Posterior vena cava (tissue), 2 donors: Measurements from ENCODE around the gene ENTPD3. TPM values are rescaled to one million over a fixed set of nuclear protein-coding genes. Genes with fewer than 3 reads are reported as not detected.

Source experiments
- total RNA-seq, 2 donors: library from RNA; stranded (reverse); fragmentation: NEBNext Ultra II Directional; extraction: Animal tissue kit (Norgen Biotek cat#: 25700); gene quantifications; one replicate each; pipeline ENCODE4 v1.2.1, GENCODE V29; 2021
- donor health status: DM: yes; HTN: yes; CAD: no.
- donor health status: DM: yes; HTN: yes; CAD: no.

ENTPD3 gene
- total RNA-seq, 2 donors from 2014 or later = 1.1 to 1.9 TPM

Other genes starting within 250 kb of the ENTPD3 start
- gene EIF1B, start 77.5 kb upstream of the ENTPD3 start, total RNA-seq = 10 to 100 TPM; 47.3 to 50.9 TPM
- 1,000 to 10,000 TPM; 1,096 to 1,308 TPM for gene RPL14, start 70.2 kb downstream of the ENTPD3 start, total RNA-seq
- 1 to 10 TPM; 4.7 to 5.5 TPM for gene ZNF619, start 89.9 kb downstream of the ENTPD3 start, total RNA-seq
- gene ZNF620, start 118.9 kb downstream of the ENTPD3 start, total RNA-seq = 1 to 10 TPM; 3.6 to 3.7 TPM
- 10 to 100 TPM; 21.0 to 23.8 TPM for gene ZNF621, start 137.8 kb downstream of the ENTPD3 start, total RNA-seq